WERI-Rb-1 (cell line): Measurements from ENCODE around the gene MYBPC2.
A peak's percentile ranks its signal among the peaks of the same experiment; 100 is the strongest.

Experiments used
- DNase-seq: peaks from one replicate; pipeline ENCODE4 v3.0.0-alpha.2; 2020
- H3K27ac ChIP-seq: fragments of 250-450 bp; sonication (Bioruptor Pico); 2 replicates; pipeline ENCODE4 v1.5.1; 2020; ENCODE audit warnings: mild to moderate bottlenecking, moderate library complexity
- H3K27me3 ChIP-seq: fragments of 250-450 bp; sonication (Bioruptor Pico); 2 replicates; pipeline ENCODE4 v1.5.1; 2021; ENCODE audit warnings: mild to moderate bottlenecking, low read depth, moderate library complexity; ENCODE audit not compliant: insufficient read depth, severe bottlenecking
- H3K36me3 ChIP-seq: fragments of 250-450 bp; sonication (Bioruptor Pico); 2 replicates; pipeline ENCODE4 v1.5.1; 2020; ENCODE audit warnings: mild to moderate bottlenecking, moderate library complexity
- H3K4me3 ChIP-seq: 2 replicates; pipeline ENCODE4 v1.5.1; 2011; ENCODE audit warnings: low read depth, mild to moderate bottlenecking, control low read depth, low read length
- H3K9me3 ChIP-seq: fragments of 250-450 bp; sonication (Bioruptor Pico); 2 replicates; pipeline ENCODE4 v1.5.1; 2021; ENCODE audit warnings: mild to moderate bottlenecking, moderate library complexity; ENCODE audit not compliant: severe bottlenecking
- CTCF ChIP-seq: IDR thresholded peaks from 2 replicates; pipeline ENCODE4 v1.5.1; 2011; ENCODE audit warnings: low read depth, mild to moderate bottlenecking, control low read depth, inconsistent platforms, low read length

Gene MYBPC2

DNA sequence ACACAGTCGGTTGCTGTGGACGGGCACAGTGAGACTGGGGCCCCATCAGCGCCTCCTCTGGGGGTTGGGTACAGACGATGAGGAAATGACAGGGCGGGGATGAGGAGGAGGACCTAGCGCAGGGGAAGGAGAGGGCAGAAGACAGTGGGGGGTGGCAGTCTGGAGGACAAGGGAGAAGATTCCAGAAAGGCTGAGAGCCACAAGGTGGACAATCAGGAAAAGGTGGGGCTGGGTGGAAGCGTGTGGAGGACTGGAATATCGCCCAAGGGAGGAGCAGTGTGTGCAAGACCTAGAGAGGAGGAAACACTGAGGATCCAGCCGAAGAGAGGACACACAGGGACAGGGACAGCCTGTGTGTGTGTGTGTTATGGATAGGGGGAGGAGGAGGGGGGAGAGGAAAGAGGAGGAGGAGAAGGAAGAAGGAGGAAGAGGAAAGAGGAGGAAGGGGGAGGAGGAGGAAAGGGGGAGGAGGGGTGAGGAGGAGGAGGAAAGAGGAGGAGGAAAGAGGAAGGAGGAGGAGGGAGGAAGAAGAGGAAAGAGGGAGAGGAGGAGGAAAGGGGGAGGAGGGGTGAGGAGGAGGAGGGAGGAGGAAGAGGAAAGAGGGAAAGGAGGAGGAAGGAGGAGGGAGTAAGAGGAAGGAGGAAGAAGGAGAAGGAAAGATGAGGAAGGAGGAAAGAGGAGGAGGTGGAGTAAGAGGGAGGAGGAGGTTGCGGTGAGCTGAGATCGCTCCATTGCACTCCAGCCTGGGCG, 59.8 kb downstream of the MYBPC2 start:
- no peak for TF ChIP-seq CTCF
- H3K9me3 ChIP-seq = no peaks in the 10 kb centered on the region
- no peak overlapping the region for H3K4me3 ChIP-seq
- no peaks in the 10 kb centered on the region for H3K27me3 ChIP-seq
- DNase-seq = no peak
- no peak overlapping the region for H3K27ac ChIP-seq
- H3K36me3 ChIP-seq = peaks cover 9% of the 10 kb centered on the region; the same call in 1 of the 2 replicates

GRCh38 chr19:50493171-50493570, 60.5 kb downstream of the MYBPC2 start:
- Histone ChIP-seq H3K27me3 (no peaks in the 10 kb centered on the region), H3K27ac (no peak overlapping the region), H3K4me3 (no peak overlapping the region), H3K9me3 (no peaks in the 10 kb centered on the region), H3K36me3 (peaks cover 8% of the 10 kb centered on the region; the same call in 1 of the 2 replicates)
- DNase-seq = no peak
- no peak for TF ChIP-seq CTCF

DNA sequence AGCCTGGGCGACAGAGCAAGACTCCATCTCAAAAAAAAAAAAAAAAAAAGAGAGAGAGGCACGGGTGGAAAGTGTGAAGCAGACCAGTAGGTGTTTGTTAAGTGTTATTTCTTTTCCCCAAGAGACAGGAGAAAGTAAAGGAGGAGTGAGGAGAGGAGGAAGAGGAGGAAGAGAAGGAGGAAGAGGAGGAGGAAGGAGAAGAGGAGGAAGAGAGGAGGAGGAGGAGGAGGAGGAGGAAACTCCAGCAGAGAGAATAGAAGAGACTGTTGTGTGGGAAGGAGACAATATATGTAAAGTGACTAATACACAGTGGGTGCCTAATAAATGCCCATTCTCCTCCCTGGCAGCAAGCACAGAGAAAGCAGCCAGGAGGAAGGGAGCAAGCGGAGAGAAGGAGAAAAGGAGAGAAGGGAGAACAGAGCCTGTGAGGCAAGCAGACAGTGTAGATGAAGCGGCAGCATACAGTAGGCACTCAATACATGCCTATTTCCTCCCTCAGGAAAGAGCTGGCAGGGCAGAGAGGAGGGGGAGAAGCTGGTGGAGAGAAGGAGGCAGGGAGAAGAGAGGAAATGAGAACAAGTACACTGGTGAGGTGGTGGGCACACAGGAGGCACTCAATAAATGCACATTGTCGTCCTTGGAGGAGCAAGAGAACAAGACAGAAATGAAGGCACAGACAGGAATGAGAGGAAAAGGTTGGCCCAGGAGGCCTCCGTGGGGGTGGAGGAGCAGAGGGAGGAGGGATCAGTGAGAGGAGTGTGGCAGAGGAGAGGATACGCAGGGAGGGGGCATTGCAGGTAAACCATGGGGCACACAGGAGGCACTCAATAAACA, 61.7 kb downstream of the MYBPC2 start:
- DNase-seq = no peak
- no peaks in the 10 kb centered on the region for H3K27me3 ChIP-seq

DNA sequence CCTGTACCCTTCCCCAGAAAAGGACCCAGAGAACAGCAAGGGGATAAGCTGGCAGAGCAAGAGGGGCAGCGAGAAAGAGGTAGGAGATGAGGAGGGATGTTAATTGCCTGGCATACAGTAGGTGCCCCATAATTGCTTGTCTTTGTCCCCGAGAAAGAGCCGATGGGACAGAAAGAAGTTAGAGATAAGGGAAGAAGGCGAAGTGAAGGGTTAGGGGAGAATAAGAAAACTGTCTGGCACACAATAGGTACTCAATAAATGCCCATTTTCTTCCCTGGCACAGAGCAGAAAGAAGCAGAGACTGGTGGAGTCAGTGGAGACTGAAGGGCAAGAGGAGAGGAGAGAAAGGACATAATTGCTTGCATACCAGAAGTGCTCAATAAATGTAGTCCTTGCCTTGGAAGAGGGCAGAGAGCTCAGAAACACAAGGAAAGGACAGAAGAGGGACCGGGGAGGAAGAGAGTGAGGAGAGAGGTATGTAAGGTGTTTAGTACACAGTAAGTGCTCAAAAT, 62.4 kb downstream of the MYBPC2 start:
- H3K27me3 ChIP-seq = no peaks in the 10 kb centered on the region
- H3K36me3 ChIP-seq = peaks cover 8% of the 10 kb centered on the region; the same call in 1 of the 2 replicates
- TF ChIP-seq CTCF = no peak
- no peak for DNase-seq
- no peak overlapping the region for H3K4me3 ChIP-seq
- H3K9me3 ChIP-seq = no peaks in the 10 kb centered on the region
- no peak overlapping the region for H3K27ac ChIP-seq

More for the DNA sequence above, 61.7 kb downstream of the MYBPC2 start:
- no peak overlapping the region for H3K27ac ChIP-seq
- no peak overlapping the region for H3K4me3 ChIP-seq
- H3K9me3 ChIP-seq = no peaks in the 10 kb centered on the region
- peaks cover 8% of the 10 kb centered on the region; the same call in 1 of the 2 replicates for H3K36me3 ChIP-seq
- no peak for TF ChIP-seq CTCF

GRCh38 chr19:50496189-50497021, 63.7 kb downstream of the MYBPC2 start:
- DNase-seq = peak; percentile 47
- no peak for TF ChIP-seq CTCF
- H3K9me3 ChIP-seq = no peaks in the 10 kb centered on the region
- H3K27me3 ChIP-seq = no peaks in the 10 kb centered on the region
- no peaks in the 10 kb centered on the region for H3K36me3 ChIP-seq
- no peak overlapping the region; the same call in 1 of the 2 replicates for H3K27ac ChIP-seq
- H3K4me3 ChIP-seq = no peak overlapping the region
